Brain microvascular endothelial cell (primary cell): ENCODE measurements around the gene TBC1D21.

Experiments
- DNase-seq: peaks from one replicate; pipeline ENCODE4 v3.0.0-alpha.2; 2020
- H3K27ac ChIP-seq: fragments of 250-450 bp; sonication (Bioruptor Pico); 2 replicates; pipeline ENCODE4 v1.5.1; 2020; ENCODE audit warnings: mild to moderate bottlenecking, moderate library complexity
- H3K27me3 ChIP-seq: fragments of 250-450 bp; sonication (Bioruptor Pico); replicated peaks from 2 replicates; pipeline ENCODE4 v1.5.1; 2020; ENCODE audit warnings: mild to moderate bottlenecking
- H3K36me3 ChIP-seq: fragments of 250-450 bp; sonication (Bioruptor Pico); replicated peaks from 2 replicates; pipeline ENCODE4 v1.5.1; 2020; ENCODE audit warnings: mild to moderate bottlenecking
- H3K4me3 ChIP-seq: 2 replicates; pipeline ENCODE4 v1.5.1; 2011; ENCODE audit warnings: low read depth, mild to moderate bottlenecking, control low read depth, low read length, moderate library complexity
- CTCF ChIP-seq: IDR thresholded peaks from 2 replicates; pipeline ENCODE4 v1.5.1; 2011; ENCODE audit warnings: low read depth, mild to moderate bottlenecking, moderate library complexity, low read length, control low read depth, inconsistent platforms; ENCODE audit errors: missing control alignments
- in situ Hi-C: cut with HindIII; loops from 2 replicates; pipeline ENCODE4 v1.10.0; 2017; ENCODE audit warnings: low sequenced_read_pairs, low pct_ligation_motif_present

The TBC1D21 gene

GRCh38 chr15:73881579-73882320 is 8.4 kb downstream of the TBC1D21 start:
- H3K36me3 ChIP-seq = no peaks in the 10 kb centered on the region
- H3K27me3 ChIP-seq = no peaks in the 10 kb centered on the region
- in situ Hi-C loops = no loop called here
- DNase-seq = no peak
- no peak overlapping the region for H3K27ac ChIP-seq
- H3K4me3 ChIP-seq = no peak overlapping the region
- TF ChIP-seq CTCF = no peak

GRCh38 chr15:73882761-73883419 is 9.5 kb downstream of the TBC1D21 start:
- Histone ChIP-seq H3K4me3 (no peak overlapping the region), H3K27ac (no peak overlapping the region), H3K36me3 (no peaks in the 10 kb centered on the region), H3K27me3 (no peaks in the 10 kb centered on the region)
- no peak for TF ChIP-seq CTCF
- no peak for DNase-seq
- in situ Hi-C loops = no loop called here

- TF ChIP-seq CTCF = no peak
- no peak overlapping the region for H3K4me3 ChIP-seq
- no peaks in the 10 kb centered on the region for H3K36me3 ChIP-seq
- in situ Hi-C loops = no loop called here
- H3K27me3 ChIP-seq = no peaks in the 10 kb centered on the region
- no peak overlapping the region for H3K27ac ChIP-seq
- no peak for DNase-seq
Observed at GRCh38 chr15:73884159-73884558, 10.8 kb downstream of the TBC1D21 start.

- in situ Hi-C loops = no loop called here
- no peaks in the 10 kb centered on the region for H3K36me3 ChIP-seq
- DNase-seq = no peak
- TF ChIP-seq CTCF = no peak
- no peaks in the 10 kb centered on the region for H3K27me3 ChIP-seq
- H3K27ac ChIP-seq = no peak overlapping the region
- H3K4me3 ChIP-seq = no peak overlapping the region
Observed at GRCh38 chr15:73885954-73886700, 12.8 kb downstream of the TBC1D21 start.

- DNase-seq = no peak
- TF ChIP-seq CTCF = no peak
- in situ Hi-C loops = no loop called here
- Histone ChIP-seq H3K4me3 (no peak overlapping the region), H3K27ac (no peak overlapping the region), H3K36me3 (no peaks in the 10 kb centered on the region), H3K27me3 (no peaks in the 10 kb centered on the region)
Observed at GRCh38 chr15:73886717-73887345, 13.5 kb downstream of the TBC1D21 start.
